Fibroblast of gingiva (primary cell): ENCODE measurements around the gene NBPF11.
A peak's percentile ranks its signal among the peaks of the same experiment; 100 is the strongest.
"Not testable (repeated sequence)": the region's sequence is repeated elsewhere in the genome, so short reads cannot be mapped to it uniquely, and the experiment has no call there.

Experiments used
- DNase-seq: peaks from one replicate; pipeline ENCODE4 v3.0.0-alpha.2; 2011; ENCODE audit warnings: low read depth

The NBPF11 gene

GRCh38 chr1:148150945-148151344, 1.1 kb downstream of the NBPF11 start:
- DNase-seq: not testable (repeated sequence)

- not testable (repeated sequence) for DNase-seq
Measured at GRCh38 chr1:148150014-148150413, 2.1 kb downstream of the NBPF11 start.

DNA sequence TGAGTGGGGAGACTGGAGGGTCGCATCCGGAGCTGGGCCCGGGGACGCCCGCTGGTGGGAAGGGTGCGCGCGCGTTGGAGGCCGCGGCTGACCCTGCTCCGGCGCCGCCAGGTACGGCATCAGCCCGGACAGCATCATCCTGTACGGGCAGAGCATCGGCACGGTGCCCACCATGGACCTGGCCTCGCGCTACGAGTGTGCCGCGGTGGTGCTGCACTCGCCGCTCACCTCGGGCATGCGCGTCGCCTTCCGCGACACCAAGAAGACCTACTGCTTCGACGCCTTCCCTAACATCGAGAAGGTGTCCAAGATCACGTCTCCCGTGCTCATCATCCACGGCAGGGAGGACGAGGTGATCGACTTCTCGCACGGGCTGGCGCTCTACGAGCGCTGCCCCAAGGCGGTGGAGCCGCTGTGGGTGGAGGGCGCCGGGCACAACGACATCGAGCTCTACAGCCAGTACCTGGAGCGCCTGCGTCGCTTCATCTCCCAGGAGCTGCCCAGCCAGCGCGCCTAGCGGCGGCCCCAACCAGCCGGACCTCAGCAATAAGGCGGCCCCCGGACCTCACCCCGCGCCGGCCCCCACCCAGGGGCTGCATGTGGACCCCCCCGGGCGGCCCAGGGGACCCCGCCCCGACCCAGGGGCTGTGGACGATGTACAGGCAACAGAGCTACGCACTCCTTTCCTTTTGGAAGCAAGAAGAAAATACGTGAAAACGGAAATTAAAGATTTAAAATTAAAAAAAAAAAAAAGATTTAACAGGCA, 2.8 kb downstream of the NBPF11 start:
- not testable (repeated sequence) for DNase-seq

- DNase-seq: not testable (repeated sequence)
Measured at GRCh38 chr1:148147052-148147838, 4.8 kb downstream of the NBPF11 start.

- DNase-seq: not testable (repeated sequence)
Measured at GRCh38 chr1:148146191-148146997, 5.7 kb downstream of the NBPF11 start.

GRCh38 chr1:148143223-148143622, 8.9 kb downstream of the NBPF11 start:
- DNase-seq: not testable (repeated sequence)

DNA sequence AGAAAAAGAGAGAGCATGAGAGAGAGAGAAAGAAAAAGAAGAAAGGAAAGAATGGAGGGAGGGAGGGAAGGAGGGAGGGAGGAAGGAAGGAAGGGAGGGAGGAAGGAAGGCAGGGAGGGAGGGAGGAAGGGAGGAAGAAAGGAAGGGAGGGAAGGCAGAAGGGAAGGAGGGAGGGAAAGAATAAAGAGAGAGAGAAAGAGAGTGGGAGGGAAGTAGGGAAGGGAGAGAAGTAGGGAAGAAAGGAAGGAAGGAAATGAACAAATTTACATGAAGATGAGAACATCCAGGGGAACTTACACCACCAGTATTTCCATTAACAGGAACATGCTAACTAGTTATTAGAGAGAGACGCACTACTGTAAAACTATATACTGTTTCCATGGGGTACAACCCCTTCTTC, 10.1 kb downstream of the NBPF11 start:
- DNase-seq: not testable (repeated sequence)

DNA sequence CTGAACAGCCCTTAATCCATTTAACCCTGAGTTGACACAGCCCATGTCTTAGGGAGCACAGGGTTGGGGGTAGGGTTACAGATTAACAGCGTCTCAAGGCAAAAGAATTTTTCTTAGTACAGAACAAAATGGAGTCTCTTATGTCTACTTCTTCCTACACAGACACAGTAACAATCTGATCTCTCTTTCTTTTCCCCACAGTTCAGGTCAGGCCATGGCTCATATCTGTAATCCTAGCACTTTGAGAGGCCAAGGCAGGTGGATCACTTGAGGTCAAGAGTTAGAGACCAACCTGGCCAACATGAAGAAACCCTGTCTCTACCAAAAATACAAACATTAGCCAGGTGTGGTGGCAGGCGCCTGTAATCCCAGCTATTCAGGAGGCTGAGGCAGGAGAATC, 13.5 kb downstream of the NBPF11 start:
- DNase-seq: not testable (repeated sequence)

GRCh38 chr1:148122341-148122740, 29.7 kb downstream of the NBPF11 start:
- peak; percentile 0 for DNase-seq

DNA sequence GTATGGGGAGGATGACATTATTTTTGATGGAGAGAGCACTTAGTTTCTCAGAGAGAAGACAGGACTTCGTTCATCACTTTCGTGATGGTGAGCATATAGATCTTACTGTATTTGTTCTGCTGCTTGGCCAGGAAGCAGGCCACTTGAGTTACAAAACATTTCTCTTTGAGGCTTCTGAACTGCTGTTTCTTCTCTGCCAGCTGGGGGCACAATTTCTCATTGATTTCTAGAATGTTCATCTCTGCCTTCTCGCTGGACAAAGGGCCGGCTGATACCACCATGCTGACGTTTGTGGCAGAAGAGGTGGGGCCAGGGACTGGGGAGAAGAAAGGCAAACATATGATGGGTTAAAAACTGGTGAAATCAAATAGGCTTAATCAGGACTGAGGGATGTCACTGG, 31.7 kb downstream of the NBPF11 start:
- DNase-seq: peak; percentile 15

DNA sequence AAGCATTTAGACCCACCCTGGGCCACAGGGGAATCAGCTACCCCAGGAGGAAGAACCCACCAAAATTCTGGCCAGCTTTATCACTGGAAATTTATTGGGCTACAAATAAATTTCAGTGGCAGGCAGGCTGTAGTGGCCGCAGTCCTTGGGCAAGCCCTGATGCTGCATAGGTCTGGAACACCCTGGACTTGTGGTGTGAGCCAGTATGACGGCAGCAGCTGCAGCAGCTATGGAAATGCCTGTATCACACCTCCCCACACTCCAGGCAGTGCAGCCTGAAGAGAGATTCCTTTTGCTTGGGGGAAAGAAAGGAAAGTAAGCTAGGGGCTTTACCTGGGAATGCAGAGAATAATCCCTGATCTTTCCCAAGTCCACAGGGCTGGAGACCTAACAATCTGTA, 56.3 kb downstream of the NBPF11 start:
- not testable (repeated sequence) for DNase-seq

DNA sequence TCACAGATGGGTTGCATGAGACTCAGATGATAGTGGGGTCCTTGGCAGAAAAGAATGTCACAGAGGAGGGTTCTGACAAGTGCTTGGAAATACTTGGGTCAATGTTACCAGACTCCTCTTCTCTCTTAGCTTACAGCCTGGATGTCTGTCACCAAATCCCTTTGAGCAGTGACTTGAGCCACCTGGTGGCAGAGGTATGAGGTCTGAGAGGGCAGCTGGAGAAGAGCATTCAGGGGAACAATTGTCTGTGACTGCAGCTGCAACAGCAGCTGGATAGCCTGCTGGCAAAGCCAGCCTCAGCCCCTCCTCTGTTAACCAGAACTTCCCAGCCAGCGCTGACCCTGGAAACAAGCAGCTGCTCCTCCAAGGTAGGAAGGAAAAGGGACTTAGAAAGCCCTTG, 65.9 kb downstream of the NBPF11 start:
- not testable (repeated sequence) for DNase-seq

- DNase-seq: not testable (repeated sequence)
Measured at GRCh38 chr1:148081205-148081604, 70.9 kb downstream of the NBPF11 start.

DNA sequence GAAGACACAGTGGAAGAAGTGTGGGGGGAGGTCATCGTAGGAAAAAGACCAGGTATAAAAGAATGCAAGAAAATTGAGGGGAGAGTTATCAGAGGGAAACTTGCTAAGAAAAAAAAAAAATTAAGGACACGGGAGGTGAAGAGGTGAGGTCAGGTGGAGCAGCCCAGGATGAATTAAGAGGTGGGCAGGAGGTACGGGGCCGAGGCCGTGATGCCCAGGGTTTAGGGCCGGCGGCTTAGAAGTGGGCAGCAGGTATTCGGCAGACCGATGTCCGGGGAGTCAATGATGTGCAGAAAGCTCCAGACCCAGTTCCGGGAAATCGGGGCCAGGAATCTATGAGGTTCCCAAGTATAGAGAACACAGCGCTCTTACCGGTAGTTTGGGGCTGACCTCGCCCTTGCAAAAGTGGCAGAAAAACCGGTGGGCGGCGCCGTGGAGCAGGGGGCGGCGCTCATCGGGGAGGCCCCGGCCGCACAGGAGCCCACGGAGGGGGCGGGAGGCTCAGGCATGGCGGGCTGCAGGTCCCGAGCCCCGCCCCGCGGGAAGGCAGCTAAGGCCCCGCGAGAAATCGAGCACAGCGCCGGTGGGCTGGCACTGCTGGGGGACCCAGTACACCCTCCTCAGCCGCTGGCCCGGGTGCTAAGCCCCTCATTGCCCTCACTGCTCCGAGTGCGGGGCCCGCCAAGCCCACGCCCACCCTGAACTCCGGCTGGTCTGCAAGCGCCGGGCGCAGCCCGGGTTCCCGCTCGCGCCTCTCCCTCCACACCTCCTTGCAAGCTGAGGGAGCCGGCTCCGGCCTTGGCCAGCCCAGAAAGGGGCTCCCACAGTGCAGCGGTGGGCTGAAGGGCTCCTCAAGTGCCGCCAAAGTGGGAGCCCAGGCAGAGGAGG, 73.2 kb downstream of the NBPF11 start:
- DNase-seq: not testable (repeated sequence)

GRCh38 chr1:148078090-148078489, 74.0 kb downstream of the NBPF11 start:
- not testable (repeated sequence) for DNase-seq

DNA sequence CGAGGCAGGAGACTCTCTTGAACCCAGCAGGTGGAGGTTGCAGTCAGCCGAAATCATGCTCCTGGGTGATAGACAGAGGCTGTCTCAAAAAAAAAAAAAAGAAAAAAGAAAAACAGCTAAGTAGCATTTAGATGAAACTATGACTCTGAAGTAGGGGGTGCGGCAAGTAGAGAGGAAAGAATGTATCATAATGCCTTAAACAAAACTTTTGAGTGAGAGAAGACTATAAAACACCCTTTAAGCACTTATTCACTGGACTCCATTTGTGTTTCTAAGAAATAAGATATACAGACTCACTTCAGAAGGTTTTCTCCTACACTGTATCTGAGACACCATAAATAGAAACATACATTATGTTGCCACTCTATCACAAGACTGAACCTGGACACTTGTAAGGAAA, 74.6 kb downstream of the NBPF11 start:
- DNase-seq: not testable (repeated sequence)

DNA sequence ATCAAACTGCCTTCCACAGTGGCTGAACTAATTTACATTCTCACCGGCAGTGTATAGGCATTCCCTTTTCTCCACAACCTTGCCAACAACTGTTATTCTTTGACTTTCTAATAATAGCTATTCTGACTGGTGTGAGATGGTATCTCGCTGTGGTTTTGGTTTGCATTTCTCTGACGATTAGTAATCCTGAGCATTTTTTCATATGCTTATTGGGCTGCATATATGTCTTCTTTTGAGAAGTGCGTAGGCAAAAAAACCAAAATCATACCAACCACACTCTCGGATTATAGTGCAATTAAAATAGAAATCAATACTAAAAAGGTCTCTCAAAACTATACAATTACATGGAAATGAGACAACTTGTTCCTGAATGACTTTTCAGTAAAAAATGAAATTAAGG, 78.7 kb downstream of the NBPF11 start:
- DNase-seq: not testable (repeated sequence)

DNA sequence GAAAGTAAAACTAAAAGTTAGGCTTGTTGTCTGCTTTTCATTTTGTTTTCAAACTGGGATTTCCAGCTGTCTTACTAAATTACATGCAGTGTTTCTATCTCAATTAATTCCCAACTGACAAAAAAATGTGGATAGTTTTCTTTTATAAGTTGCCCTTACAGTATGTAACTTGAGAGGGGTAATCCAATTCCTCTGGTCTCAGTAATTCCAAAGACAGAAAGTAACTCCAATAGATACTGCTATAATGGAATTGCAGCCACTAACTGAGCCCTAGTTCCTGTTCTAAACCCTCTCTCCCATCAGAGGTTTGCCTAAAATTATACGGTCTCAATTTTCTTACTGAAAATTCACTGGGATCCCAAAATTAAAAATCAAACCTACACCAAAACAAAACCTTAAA, 83.5 kb downstream of the NBPF11 start:
- DNase-seq: not testable (repeated sequence)

GRCh38 chr1:148068201-148068600, 83.9 kb downstream of the NBPF11 start:
- not testable (repeated sequence) for DNase-seq

DNA sequence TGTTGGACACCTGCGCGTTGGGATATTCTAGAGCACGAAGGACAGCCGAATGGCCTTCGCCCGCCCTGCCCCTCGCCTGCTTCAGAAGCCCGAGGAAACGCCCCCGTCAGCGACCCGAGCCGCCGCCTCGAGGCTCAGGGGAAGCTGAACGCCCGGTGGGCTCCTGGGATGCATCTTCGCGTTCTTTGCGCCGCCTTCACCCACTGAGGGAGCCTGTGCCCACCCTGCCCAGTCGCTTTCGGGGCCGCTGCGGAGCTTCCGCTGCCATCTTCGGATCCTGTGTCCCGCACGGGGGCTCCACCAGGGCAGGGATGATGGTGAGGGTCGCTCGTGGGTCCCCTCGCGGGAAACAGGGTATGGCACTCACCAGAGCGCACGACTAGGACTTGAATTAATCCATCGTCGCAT, 91.8 kb downstream of the NBPF11 start:
- not testable (repeated sequence) for DNase-seq

- peak; percentile 3 for DNase-seq
Measured at GRCh38 chr1:148057384-148057783, 94.7 kb downstream of the NBPF11 start.
